Vagina (tissue), 2 donors: ENCODE data around the gene NRXN3.

Experiments
- POLR2A ChIP-seq, 2 donors: fragments of 450-650 bp; IDR thresholded peaks; one replicate each; pipeline ENCODE4 v1.6.1; 2017; ENCODE audit warnings: antibody characterized with exemption in 2 of 2, mild to moderate bottlenecking in 2 of 2, moderate library complexity in 2 of 2
- POLR2AphosphoS5 ChIP-seq, 2 donors: sonication (generic); formaldehyde crosslinking; IDR thresholded peaks; one replicate each; pipeline ENCODE4 v1.9.0; 2017; ENCODE audit warnings: antibody characterized with exemption in 2 of 2, mild to moderate bottlenecking in 2 of 2, low read depth in 1 of 2; ENCODE audit not compliant: insufficient read depth in 1 of 2
- TF ChIP-seq, protein P1 (sequence below), 3 experiments: fragments of 450-650 bp in 2 of 3; fragments of 200-600 bp in 1 of 3; sonication (generic) in 1 of 3; IDR thresholded peaks; one replicate each; pipeline ENCODE4 v1.5.1; 2017 to 2019; ENCODE audit warnings: antibody characterized with exemption in 3 of 3, mild to moderate bottlenecking in 2 of 3, moderate library complexity in 2 of 3

DNA sequence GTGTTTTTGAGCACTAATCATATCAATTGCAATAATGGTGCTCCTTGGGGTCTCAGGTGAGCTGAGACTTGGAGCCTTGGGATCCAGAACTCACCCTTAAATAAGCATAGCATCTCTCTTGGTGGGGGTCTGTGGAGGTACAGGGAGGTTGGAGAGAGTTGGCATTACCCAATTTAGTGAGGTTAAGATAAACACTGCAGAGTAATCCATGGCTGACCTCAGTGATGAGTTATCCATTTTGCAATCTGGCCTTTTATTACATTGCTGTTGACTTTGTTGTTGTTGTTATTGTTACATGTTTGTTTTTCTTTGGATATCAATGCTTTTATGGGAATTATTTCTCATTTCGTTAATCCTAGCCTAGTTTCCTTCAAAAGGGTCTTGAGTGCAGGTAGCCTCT is 373.3 kb downstream of the NRXN3 start:
- TF ChIP-seq, protein P1, sequence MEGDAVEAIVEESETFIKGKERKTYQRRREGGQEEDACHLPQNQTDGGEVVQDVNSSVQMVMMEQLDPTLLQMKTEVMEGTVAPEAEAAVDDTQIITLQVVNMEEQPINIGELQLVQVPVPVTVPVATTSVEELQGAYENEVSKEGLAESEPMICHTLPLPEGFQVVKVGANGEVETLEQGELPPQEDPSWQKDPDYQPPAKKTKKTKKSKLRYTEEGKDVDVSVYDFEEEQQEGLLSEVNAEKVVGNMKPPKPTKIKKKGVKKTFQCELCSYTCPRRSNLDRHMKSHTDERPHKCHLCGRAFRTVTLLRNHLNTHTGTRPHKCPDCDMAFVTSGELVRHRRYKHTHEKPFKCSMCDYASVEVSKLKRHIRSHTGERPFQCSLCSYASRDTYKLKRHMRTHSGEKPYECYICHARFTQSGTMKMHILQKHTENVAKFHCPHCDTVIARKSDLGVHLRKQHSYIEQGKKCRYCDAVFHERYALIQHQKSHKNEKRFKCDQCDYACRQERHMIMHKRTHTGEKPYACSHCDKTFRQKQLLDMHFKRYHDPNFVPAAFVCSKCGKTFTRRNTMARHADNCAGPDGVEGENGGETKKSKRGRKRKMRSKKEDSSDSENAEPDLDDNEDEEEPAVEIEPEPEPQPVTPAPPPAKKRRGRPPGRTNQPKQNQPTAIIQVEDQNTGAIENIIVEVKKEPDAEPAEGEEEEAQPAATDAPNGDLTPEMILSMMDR (IDR thresholded peaks at IDR 0.05), result no peak
- TF ChIP-seq POLR2A (IDR thresholded peaks at IDR 0.05) (no peak), POLR2AphosphoS5 (IDR thresholded peaks at IDR 0.05; ENCODE audit: insufficient read depth in 1 of 2, low read depth in 1 of 2) (no peak)
